MM.1S (cell line): ENCODE measurements around the gene PLEKHA7.

Experiments
- EZH2 ChIP-seq: fragments of 300-600 bp; sonication (generic); optimal IDR thresholded peaks from 2 replicates; pipeline ENCODE3; 2017; ENCODE audit warnings: low read depth, mild to moderate bottlenecking, antibody characterized with exemption, low read length, mixed read lengths
- EZH2phosphoT487 ChIP-seq: fragments of 300-600 bp; sonication (generic); IDR thresholded peaks from 2 replicates; pipeline ENCODE4 v1.6.1; 2018; ENCODE audit warnings: antibody characterized with exemption, low read length
- TF ChIP-seq, protein P1 (sequence below): fragments of 300-600 bp; sonication (generic); IDR thresholded peaks from 2 replicates; pipeline ENCODE4 v1.5.1; 2016; ENCODE audit warnings: antibody characterized with exemption, low read length, mixed read lengths

DNA sequence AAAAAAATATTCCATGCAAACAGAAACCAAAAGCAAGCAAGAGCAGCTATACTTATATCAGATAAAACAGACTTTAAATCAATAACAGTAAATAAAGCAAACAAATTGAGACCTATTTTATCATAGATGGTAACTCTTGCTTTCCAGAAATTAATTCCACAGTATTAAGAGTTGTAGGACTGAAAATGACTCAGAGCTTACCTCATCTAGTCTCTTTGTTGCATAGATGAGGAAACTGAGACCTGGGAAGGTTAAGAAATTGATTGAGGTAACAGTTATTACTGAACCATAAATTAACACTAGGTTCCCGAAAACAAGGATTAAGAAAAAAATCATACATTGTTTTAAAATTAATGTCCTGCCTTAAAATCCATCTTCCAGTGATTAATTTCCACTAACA is 123.8 kb downstream of the PLEKHA7 start:
- TF ChIP-seq, protein P1, sequence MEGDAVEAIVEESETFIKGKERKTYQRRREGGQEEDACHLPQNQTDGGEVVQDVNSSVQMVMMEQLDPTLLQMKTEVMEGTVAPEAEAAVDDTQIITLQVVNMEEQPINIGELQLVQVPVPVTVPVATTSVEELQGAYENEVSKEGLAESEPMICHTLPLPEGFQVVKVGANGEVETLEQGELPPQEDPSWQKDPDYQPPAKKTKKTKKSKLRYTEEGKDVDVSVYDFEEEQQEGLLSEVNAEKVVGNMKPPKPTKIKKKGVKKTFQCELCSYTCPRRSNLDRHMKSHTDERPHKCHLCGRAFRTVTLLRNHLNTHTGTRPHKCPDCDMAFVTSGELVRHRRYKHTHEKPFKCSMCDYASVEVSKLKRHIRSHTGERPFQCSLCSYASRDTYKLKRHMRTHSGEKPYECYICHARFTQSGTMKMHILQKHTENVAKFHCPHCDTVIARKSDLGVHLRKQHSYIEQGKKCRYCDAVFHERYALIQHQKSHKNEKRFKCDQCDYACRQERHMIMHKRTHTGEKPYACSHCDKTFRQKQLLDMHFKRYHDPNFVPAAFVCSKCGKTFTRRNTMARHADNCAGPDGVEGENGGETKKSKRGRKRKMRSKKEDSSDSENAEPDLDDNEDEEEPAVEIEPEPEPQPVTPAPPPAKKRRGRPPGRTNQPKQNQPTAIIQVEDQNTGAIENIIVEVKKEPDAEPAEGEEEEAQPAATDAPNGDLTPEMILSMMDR, result no peak
- TF ChIP-seq EZH2 (no peak), EZH2phosphoT487 (no peak)
